ENCODE results near the gene LMNA. TPM values are rescaled to one million over a fixed set of nuclear protein-coding genes. Genes with fewer than 3 reads are reported as not detected.

Gene LMNA
- total RNA-seq, 2 donors from 2014 or later: 740 to 804 TPM

DNA sequence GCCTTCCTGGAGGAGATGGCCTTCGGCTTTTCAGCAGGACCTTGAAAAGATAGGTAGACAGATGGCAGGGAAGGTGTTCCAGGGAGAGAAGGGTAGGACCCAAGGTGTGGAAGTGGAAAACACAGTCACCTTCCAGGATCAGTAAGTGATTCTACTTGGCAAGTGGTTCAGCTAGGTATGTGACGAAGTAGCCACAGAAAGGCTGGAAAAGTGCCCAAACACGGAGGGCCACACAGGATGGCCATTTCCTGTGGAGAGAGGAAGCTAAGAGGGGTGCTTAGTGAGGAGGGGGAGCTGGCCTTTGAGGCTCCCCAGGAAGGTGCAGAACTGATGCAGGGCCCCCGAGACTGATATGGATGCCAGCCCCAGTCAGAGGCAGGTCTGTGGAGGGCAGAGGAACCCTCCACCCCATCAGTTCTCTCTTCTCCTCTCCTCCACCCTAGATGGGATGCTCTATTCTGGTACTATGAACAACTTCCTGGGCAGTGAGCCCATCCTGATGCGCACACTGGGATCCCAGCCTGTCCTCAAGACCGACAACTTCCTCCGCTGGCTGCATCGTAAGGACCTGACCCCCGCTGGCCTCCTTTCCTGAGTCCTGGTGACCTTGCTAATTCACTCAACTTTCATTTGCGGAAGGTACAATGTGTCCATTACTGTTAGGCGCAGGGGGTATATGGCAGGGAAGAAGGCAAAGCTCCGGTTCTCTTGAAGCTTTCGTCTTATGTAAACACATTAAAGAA is 45.7 kb downstream of the LMNA start:
- H3K4me3 ChIP-seq: peak overlapping the region; percentile 74
- no peaks in the 10 kb centered on the region for H3K27me3 ChIP-seq (replicated peaks; ENCODE audit: insufficient read depth)
- H3K36me3 ChIP-seq: no peaks in the 10 kb centered on the region
- no peak for TF ChIP-seq CTCF (IDR thresholded peaks at IDR 0.05)
- DNase-seq (ENCODE audit: low spot score) (no peak), ATAC-seq (ENCODE audit: insufficient number of reproducible peaks, low FRiP score, low read depth) (no peak)
- H3K4me1 ChIP-seq (ENCODE audit: control insufficient read depth in 1 of 2, low read depth in 2 of 2): peaks cover 0 to 15% of the 10 kb centered on the region in 2 donors
- peak overlapping the region; percentile 40 to 65 for H3K27ac ChIP-seq
- no peaks in the 10 kb centered on the region for H3K9me3 ChIP-seq

GRCh38 chr1:156160743-156161171 is 46.2 kb downstream of the LMNA start:
- ATAC-seq (ENCODE audit: insufficient number of reproducible peaks, low FRiP score, low read depth) (peak; percentile 65), DNase-seq (ENCODE audit: low spot score) (peak; percentile 71)
- Histone ChIP-seq H3K9me3 (no peaks in the 10 kb centered on the region), H3K4me1 (ENCODE audit: control insufficient read depth in 1 of 2, low read depth in 2 of 2) (peaks cover 0 to 15% of the 10 kb centered on the region in 2 donors), H3K27ac (peak overlapping the region; percentile 40 to 65), H3K27me3 (replicated peaks; ENCODE audit: insufficient read depth) (no peaks in the 10 kb centered on the region), H3K4me3 (peak overlapping the region; percentile 74), H3K36me3 (no peaks in the 10 kb centered on the region)
- no peak for TF ChIP-seq CTCF (IDR thresholded peaks at IDR 0.05)

DNA sequence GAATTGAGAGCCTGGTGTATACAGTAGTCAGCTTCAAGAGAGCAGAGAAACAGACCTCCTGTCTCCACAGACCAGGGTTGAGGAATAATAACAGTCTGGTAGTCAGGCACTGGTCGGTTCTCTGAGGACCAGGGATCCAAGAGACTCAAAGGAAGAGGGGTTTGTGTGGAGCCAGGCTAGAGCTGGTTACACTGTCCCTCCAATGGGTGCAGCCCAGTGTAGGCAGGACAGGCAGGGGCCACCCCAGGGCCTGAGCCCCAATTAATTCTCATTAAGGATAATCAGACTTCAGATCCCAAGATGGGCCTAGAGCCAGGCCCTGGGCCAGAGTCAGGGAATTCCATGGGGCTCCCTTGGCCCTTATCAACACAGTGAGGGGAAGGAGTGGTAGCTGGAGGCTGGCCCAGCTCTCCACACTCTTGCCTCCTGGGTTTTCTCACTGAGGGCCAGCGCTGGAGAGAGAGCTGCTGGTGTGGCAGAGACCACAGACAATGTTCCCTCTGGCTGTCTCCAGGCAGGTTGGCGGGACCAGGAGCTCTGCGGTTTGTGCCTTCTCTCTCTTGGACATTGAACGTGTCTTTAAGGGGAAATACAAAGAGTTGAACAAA is 48.0 kb downstream of the LMNA start:
- no peak for DNase-seq (ENCODE audit: low spot score)
- Histone ChIP-seq H3K36me3 (no peaks in the 10 kb centered on the region), H3K27ac (no peak overlapping the region), H3K4me3 (no peak overlapping the region), H3K9me3 (no peaks in the 10 kb centered on the region), H3K4me1 (ENCODE audit: control insufficient read depth in 1 of 2, low read depth in 2 of 2) (peaks cover 0 to 15% of the 10 kb centered on the region in 2 donors), H3K27me3 (replicated peaks; ENCODE audit: insufficient read depth) (no peaks in the 10 kb centered on the region)
- no peak for TF ChIP-seq CTCF (IDR thresholded peaks at IDR 0.05)
- ATAC-seq (ENCODE audit: insufficient number of reproducible peaks, low FRiP score, low read depth): no peak

GRCh38 chr1:156163712-156164111 is 49.2 kb downstream of the LMNA start:
- Histone ChIP-seq H3K9me3 (no peaks in the 10 kb centered on the region), H3K27me3 (replicated peaks; ENCODE audit: insufficient read depth) (no peaks in the 10 kb centered on the region), H3K27ac (no peak overlapping the region), H3K4me1 (ENCODE audit: control insufficient read depth in 1 of 2, low read depth in 2 of 2) (peaks cover 0 to 15% of the 10 kb centered on the region in 2 donors), H3K36me3 (no peaks in the 10 kb centered on the region), H3K4me3 (no peak overlapping the region)
- DNase-seq (ENCODE audit: low spot score) (no peak), ATAC-seq (ENCODE audit: insufficient number of reproducible peaks, low FRiP score, low read depth) (no peak)
- no peak for TF ChIP-seq CTCF (IDR thresholded peaks at IDR 0.05)

DNA sequence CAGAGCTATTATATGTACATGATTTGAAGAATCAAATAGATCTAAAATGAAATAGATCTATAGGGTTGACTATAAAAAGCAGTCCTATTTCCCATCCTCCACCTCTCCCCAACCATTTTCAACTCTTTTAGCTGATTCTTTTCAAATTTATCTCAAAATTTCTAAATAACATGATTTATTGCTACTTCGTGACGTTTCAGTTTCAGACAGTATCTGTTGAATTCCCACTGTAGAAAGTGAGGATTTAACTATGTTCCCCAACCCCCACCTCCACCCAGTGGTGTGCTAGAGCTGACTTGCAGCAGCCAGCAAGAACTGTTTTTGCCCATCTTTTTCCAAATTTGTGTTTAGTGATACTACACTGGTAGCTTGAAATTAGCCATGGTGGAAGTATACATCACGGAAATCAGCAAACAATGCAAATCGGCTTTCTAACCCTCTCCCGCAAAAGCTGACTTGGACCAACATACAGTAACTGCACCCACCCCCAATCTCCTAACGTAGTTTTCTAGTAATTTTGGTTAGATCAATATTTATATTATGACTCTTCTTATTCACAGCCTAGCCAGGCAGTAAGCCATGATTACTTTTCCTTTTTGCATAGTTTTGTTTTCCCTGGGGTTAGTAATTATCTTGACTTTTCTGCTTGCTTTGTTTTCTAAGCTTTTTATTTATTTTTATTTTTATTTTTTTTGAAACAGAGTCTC is 49.8 kb downstream of the LMNA start:
- DNase-seq (ENCODE audit: low spot score) (no peak), ATAC-seq (ENCODE audit: insufficient number of reproducible peaks, low FRiP score, low read depth) (no peak)
- Histone ChIP-seq H3K4me1 (ENCODE audit: control insufficient read depth in 1 of 2, low read depth in 2 of 2) (peaks cover 0 to 15% of the 10 kb centered on the region in 2 donors), H3K9me3 (no peaks in the 10 kb centered on the region), H3K4me3 (no peak overlapping the region), H3K27me3 (replicated peaks; ENCODE audit: insufficient read depth) (no peaks in the 10 kb centered on the region), H3K36me3 (no peaks in the 10 kb centered on the region), H3K27ac (no peak overlapping the region)
- TF ChIP-seq CTCF (IDR thresholded peaks at IDR 0.05): no peak
